ENCODE data around the gene LRRC4. TPM values are rescaled to one million over a fixed set of nuclear protein-coding genes. Genes with fewer than 3 reads are reported as not detected.

Gene LRRC4
- total RNA-seq, 2 donors from 2014 or later: 0.53 TPM; not detected in 1

- Mint-ChIP-seq H3K4me3 (no peak overlapping the region), H3K27ac (no peak overlapping the region), H3K4me1 (ENCODE audit: low read depth) (peaks cover 7% of the 10 kb centered on the region), H3K36me3 (ENCODE audit: insufficient read depth in 2 of 2) (peaks cover 0 to 2% of the 10 kb centered on the region in 2 donors), H3K27me3 (ENCODE audit: low read depth) (no peaks in the 10 kb centered on the region), H3K9me3 (no peaks in the 10 kb centered on the region)
- no peak for ATAC-seq (replicated peaks in 1 of 2)
- no peak for DNase-seq
Observed at GRCh38 chr7:128034825-128035224, 3.6 kb upstream of the LRRC4 start.

- H3K9me3 Mint-ChIP-seq: no peaks in the 10 kb centered on the region
- ATAC-seq (replicated peaks in 1 of 2) (no peak), DNase-seq (no peak)
- H3K4me1 Mint-ChIP-seq (ENCODE audit: low read depth): peaks cover 7% of the 10 kb centered on the region
- no peak overlapping the region for H3K27ac Mint-ChIP-seq
- H3K27me3 Mint-ChIP-seq (ENCODE audit: low read depth): no peaks in the 10 kb centered on the region
- peaks cover 10 to 11% of the 10 kb centered on the region in 2 donors for H3K36me3 Mint-ChIP-seq (ENCODE audit: insufficient read depth in 2 of 2)
- H3K4me3 Mint-ChIP-seq: peak overlapping the region; percentile 44 to 49
Observed at GRCh38 chr7:128033246-128033645, 2.0 kb upstream of the LRRC4 start.

GRCh38 chr7:128032605-128033235 lies 1.5 kb upstream of the LRRC4 start:
- peak overlapping the region in 1 of 2 donors; percentile 44 for H3K4me3 Mint-ChIP-seq
- H3K27ac Mint-ChIP-seq: no peak overlapping the region
- ATAC-seq (replicated peaks in 1 of 2) (peak in 1 of 2 donors; percentile 5), DNase-seq (peak; percentile 16 to 22)
- H3K36me3 Mint-ChIP-seq (ENCODE audit: insufficient read depth in 2 of 2): peaks cover 10 to 11% of the 10 kb centered on the region in 2 donors
- no peaks in the 10 kb centered on the region for H3K9me3 Mint-ChIP-seq
- H3K4me1 Mint-ChIP-seq (ENCODE audit: low read depth): peaks cover 7% of the 10 kb centered on the region
- H3K27me3 Mint-ChIP-seq (ENCODE audit: low read depth): no peaks in the 10 kb centered on the region

- H3K27ac Mint-ChIP-seq: no peak overlapping the region
- peaks cover 10 to 11% of the 10 kb centered on the region in 2 donors for H3K36me3 Mint-ChIP-seq (ENCODE audit: insufficient read depth in 2 of 2)
- H3K4me3 Mint-ChIP-seq: peak overlapping the region; percentile 70 to 81
- no peaks in the 10 kb centered on the region for H3K9me3 Mint-ChIP-seq
- DNase-seq: peak; percentile 72 to 77
- peak; percentile 98 for ATAC-seq (replicated peaks in 1 of 2)
- H3K4me1 Mint-ChIP-seq (ENCODE audit: low read depth): peaks cover 11% of the 10 kb centered on the region
- no peaks in the 10 kb centered on the region for H3K27me3 Mint-ChIP-seq (ENCODE audit: low read depth)
Observed at GRCh38 chr7:128031901-128032604, 816 bp upstream of the LRRC4 start.

- Mint-ChIP-seq H3K36me3 (ENCODE audit: insufficient read depth in 2 of 2) (peaks cover 10 to 11% of the 10 kb centered on the region in 2 donors), H3K27me3 (ENCODE audit: low read depth) (no peaks in the 10 kb centered on the region), H3K4me3 (peak overlapping the region; percentile 67 to 71), H3K27ac (no peak overlapping the region), H3K9me3 (no peaks in the 10 kb centered on the region), H3K4me1 (ENCODE audit: low read depth) (peaks cover 11% of the 10 kb centered on the region)
- ATAC-seq (replicated peaks in 1 of 2) (no peak), DNase-seq (no peak)
Observed at GRCh38 chr7:128030263-128030653, 979 bp downstream of the LRRC4 start.

- ATAC-seq (replicated peaks in 1 of 2) (no peak), DNase-seq (no peak)
- Mint-ChIP-seq H3K27ac (no peak overlapping the region), H3K27me3 (ENCODE audit: low read depth) (no peaks in the 10 kb centered on the region), H3K36me3 (ENCODE audit: insufficient read depth in 2 of 2) (peaks cover 10 to 11% of the 10 kb centered on the region in 2 donors), H3K4me1 (ENCODE audit: low read depth) (peaks cover 11% of the 10 kb centered on the region), H3K4me3 (peak overlapping the region in 1 of 2 donors; percentile 4), H3K9me3 (no peaks in the 10 kb centered on the region)
Observed at GRCh38 chr7:128029405-128029995, 1.7 kb downstream of the LRRC4 start.

GRCh38 chr7:128027485-128027980 lies 3.7 kb downstream of the LRRC4 start:
- Mint-ChIP-seq H3K4me1 (ENCODE audit: low read depth) (peaks cover 11% of the 10 kb centered on the region), H3K4me3 (no peak overlapping the region), H3K36me3 (ENCODE audit: insufficient read depth in 2 of 2) (peaks cover 10 to 11% of the 10 kb centered on the region in 2 donors), H3K9me3 (no peaks in the 10 kb centered on the region), H3K27ac (no peak overlapping the region), H3K27me3 (ENCODE audit: low read depth) (no peaks in the 10 kb centered on the region)
- DNase-seq (no peak), ATAC-seq (replicated peaks in 1 of 2) (no peak)

GRCh38 chr7:128026551-128026950 lies 4.7 kb downstream of the LRRC4 start:
- Mint-ChIP-seq H3K27ac (no peak overlapping the region), H3K36me3 (ENCODE audit: insufficient read depth in 2 of 2) (peaks cover 9 to 10% of the 10 kb centered on the region in 2 donors), H3K4me1 (ENCODE audit: low read depth) (peaks cover 13% of the 10 kb centered on the region), H3K9me3 (no peaks in the 10 kb centered on the region), H3K4me3 (no peak overlapping the region), H3K27me3 (ENCODE audit: low read depth) (no peaks in the 10 kb centered on the region)
- DNase-seq (no peak), ATAC-seq (replicated peaks in 1 of 2) (no peak)

GRCh38 chr7:128025819-128026218 lies 5.4 kb downstream of the LRRC4 start:
- H3K9me3 Mint-ChIP-seq: no peaks in the 10 kb centered on the region
- peaks cover 10 to 12% of the 10 kb centered on the region in 2 donors for H3K36me3 Mint-ChIP-seq (ENCODE audit: insufficient read depth in 2 of 2)
- ATAC-seq (replicated peaks in 1 of 2): no peak
- H3K27me3 Mint-ChIP-seq (ENCODE audit: low read depth): no peaks in the 10 kb centered on the region
- H3K27ac Mint-ChIP-seq: no peak overlapping the region
- H3K4me3 Mint-ChIP-seq: no peak overlapping the region
- DNase-seq: no peak
- H3K4me1 Mint-ChIP-seq (ENCODE audit: low read depth): peaks cover 21% of the 10 kb centered on the region

- H3K27me3 Mint-ChIP-seq (ENCODE audit: low read depth): no peaks in the 10 kb centered on the region
- H3K4me1 Mint-ChIP-seq (ENCODE audit: low read depth): peaks cover 22% of the 10 kb centered on the region
- DNase-seq: no peak
- H3K27ac Mint-ChIP-seq: no peak overlapping the region
- H3K9me3 Mint-ChIP-seq: no peaks in the 10 kb centered on the region
- peaks cover 10 to 14% of the 10 kb centered on the region in 2 donors for H3K36me3 Mint-ChIP-seq (ENCODE audit: insufficient read depth in 2 of 2)
- H3K4me3 Mint-ChIP-seq: no peak overlapping the region
- no peak for ATAC-seq (replicated peaks in 1 of 2)
Observed at GRCh38 chr7:128025380-128025779, 5.9 kb downstream of the LRRC4 start.

- no peak for ATAC-seq (replicated peaks in 1 of 2)
- no peak for DNase-seq
- H3K4me3 Mint-ChIP-seq: no peak overlapping the region
- H3K27ac Mint-ChIP-seq: no peak overlapping the region
- no peaks in the 10 kb centered on the region for H3K27me3 Mint-ChIP-seq (ENCODE audit: low read depth)
- H3K9me3 Mint-ChIP-seq: no peaks in the 10 kb centered on the region
- peaks cover 21% of the 10 kb centered on the region for H3K4me1 Mint-ChIP-seq (ENCODE audit: low read depth)
- peaks cover 8 to 11% of the 10 kb centered on the region in 2 donors for H3K36me3 Mint-ChIP-seq (ENCODE audit: insufficient read depth in 2 of 2)
Observed at GRCh38 chr7:128024151-128024550, 7.1 kb downstream of the LRRC4 start.

- no peak overlapping the region for H3K27ac Mint-ChIP-seq
- ATAC-seq (replicated peaks in 1 of 2) (no peak), DNase-seq (no peak)
- H3K9me3 Mint-ChIP-seq: no peaks in the 10 kb centered on the region
- H3K27me3 Mint-ChIP-seq (ENCODE audit: low read depth): no peaks in the 10 kb centered on the region
- peaks cover 1 to 5% of the 10 kb centered on the region in 2 donors for H3K36me3 Mint-ChIP-seq (ENCODE audit: insufficient read depth in 2 of 2)
- peaks cover 21% of the 10 kb centered on the region for H3K4me1 Mint-ChIP-seq (ENCODE audit: low read depth)
- no peak overlapping the region for H3K4me3 Mint-ChIP-seq
Observed at GRCh38 chr7:128022631-128023532, 8.4 kb downstream of the LRRC4 start.
